ENCODE measurements around the gene TTLL5. TPM values are rescaled to one million over a fixed set of nuclear protein-coding genes. Genes with fewer than 3 reads are reported as not detected.

Gene TTLL5
- total and polyA plus RNA-seq, 2 donors (not counting 1 experiment from before 2014, with no cell fraction given) = 16.1 to 23.8 TPM

- H3K4me2 ChIP-seq (ENCODE audit: extremely low read depth, insufficient read depth, low read length) = no peak overlapping the region
- no peaks in the 10 kb centered on the region for H3K9me3 ChIP-seq (ENCODE audit: control insufficient read depth, insufficient read depth, low read depth, low read length)
- H3K27ac ChIP-seq (ENCODE audit: insufficient read depth, low read length) = no peak overlapping the region
- no peak overlapping the region for H2AFZ ChIP-seq (ENCODE audit: low read length)
- no peak for DNase-seq (ENCODE audit: low read depth in 2 of 2)
- no peaks in the 10 kb centered on the region for H3K36me3 ChIP-seq (ENCODE audit: control insufficient read depth, insufficient read depth, low read length)
- H3K79me2 ChIP-seq (ENCODE audit: control insufficient read depth, insufficient read depth, low read length) = no peaks in the 10 kb centered on the region
- no peak overlapping the region for H3K4me3 ChIP-seq (replicated peaks in 1 of 4; ENCODE audit: control extremely low read depth in 1 of 4, insufficient read depth in 1 of 4, low read depth in 3 of 4, low read length in 4 of 4)
- H3K27me3 ChIP-seq (ENCODE audit: control insufficient read depth, insufficient read depth, low read length) = no peaks in the 10 kb centered on the region
- no peak for TF ChIP-seq EZH2 (IDR thresholded peaks at IDR 0.05; ENCODE audit: low read length, missing control alignments)
- TF ChIP-seq, protein P1, sequence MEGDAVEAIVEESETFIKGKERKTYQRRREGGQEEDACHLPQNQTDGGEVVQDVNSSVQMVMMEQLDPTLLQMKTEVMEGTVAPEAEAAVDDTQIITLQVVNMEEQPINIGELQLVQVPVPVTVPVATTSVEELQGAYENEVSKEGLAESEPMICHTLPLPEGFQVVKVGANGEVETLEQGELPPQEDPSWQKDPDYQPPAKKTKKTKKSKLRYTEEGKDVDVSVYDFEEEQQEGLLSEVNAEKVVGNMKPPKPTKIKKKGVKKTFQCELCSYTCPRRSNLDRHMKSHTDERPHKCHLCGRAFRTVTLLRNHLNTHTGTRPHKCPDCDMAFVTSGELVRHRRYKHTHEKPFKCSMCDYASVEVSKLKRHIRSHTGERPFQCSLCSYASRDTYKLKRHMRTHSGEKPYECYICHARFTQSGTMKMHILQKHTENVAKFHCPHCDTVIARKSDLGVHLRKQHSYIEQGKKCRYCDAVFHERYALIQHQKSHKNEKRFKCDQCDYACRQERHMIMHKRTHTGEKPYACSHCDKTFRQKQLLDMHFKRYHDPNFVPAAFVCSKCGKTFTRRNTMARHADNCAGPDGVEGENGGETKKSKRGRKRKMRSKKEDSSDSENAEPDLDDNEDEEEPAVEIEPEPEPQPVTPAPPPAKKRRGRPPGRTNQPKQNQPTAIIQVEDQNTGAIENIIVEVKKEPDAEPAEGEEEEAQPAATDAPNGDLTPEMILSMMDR (conservative IDR thresholded peaks at IDR 0.05 in 1 of 2, IDR thresholded peaks at IDR 0.05 in 1 of 2; ENCODE audit: low read depth in 1 of 2, low read length in 2 of 2) = no peak
- H3K4me1 ChIP-seq (ENCODE audit: control insufficient read depth, extremely low read depth, insufficient read depth, low read length) = peaks cover 20% of the 10 kb centered on the region
- no peaks in the 10 kb centered on the region for H4K20me1 ChIP-seq (ENCODE audit: control insufficient read depth, extremely low read depth, insufficient read depth, low read length)
- H3K9ac ChIP-seq (ENCODE audit: insufficient read depth, low read length) = no peak overlapping the region
Measured at GRCh38 chr14:75984674-75985073, 323.6 kb downstream of the TTLL5 start.

DNA sequence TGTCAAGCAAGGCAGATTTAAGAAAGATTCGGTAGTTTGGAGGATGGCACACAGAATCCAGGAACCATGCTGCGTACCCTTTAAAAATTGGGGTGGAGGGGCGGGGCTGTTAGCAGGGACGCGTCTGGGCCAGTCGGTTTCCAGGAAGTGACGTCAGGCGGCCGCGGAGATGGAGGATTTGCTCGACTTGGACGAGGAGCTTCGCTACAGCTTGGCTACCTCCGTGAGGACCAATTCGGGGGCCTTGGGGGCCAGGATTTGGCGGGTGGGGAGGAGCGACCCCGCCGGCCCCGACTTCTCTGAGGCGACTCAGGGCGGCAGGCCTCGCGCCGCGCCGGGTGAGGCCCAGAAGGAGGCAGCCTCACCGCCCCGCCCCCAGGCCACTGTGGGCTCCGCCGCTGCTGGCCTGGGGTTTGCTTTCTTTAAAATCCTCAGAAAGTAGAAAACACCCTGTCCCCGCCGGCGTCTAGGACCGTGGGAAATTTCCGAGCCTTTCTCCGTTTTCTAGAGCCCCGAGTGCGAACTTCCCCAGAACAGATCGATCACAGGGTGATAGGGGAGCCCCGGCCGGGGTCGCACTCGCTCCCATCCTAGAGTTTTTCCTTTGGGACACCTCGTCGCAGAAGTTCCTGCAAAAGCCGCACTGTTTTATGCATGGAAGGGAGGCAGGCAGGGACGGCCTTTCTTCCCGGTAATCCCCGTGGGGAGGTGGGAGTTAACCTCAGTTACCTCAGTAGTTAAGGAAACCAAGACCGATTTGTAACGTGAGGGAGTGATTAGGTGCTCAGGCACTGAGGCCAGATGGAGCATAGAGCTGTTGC, 324.8 kb downstream of the TTLL5 start, which contains the start of gene IFT43:
Gene IFT43, plus strand, starts transcription at position 146 of the 821 bp plus-strand sequence. Its CDS starts 24 bp downstream, at position 170.
- Histone ChIP-seq H3K27me3 (ENCODE audit: control insufficient read depth, insufficient read depth, low read length) (no peaks in the 10 kb centered on the region), H2AFZ (ENCODE audit: low read length) (peak within 1 kb of the TSS; percentile 60), H3K4me2 (ENCODE audit: extremely low read depth, insufficient read depth, low read length) (peak within 1 kb of the TSS; percentile 94), H3K79me2 (ENCODE audit: control insufficient read depth, insufficient read depth, low read length) (no peaks in the 10 kb centered on the region), H4K20me1 (ENCODE audit: control insufficient read depth, extremely low read depth, insufficient read depth, low read length) (no peaks in the 10 kb centered on the region), H3K4me1 (ENCODE audit: control insufficient read depth, extremely low read depth, insufficient read depth, low read length) (peaks cover 10% of the 10 kb centered on the region), H3K9ac (ENCODE audit: insufficient read depth, low read length) (peak within 1 kb of the TSS; percentile 91), H3K4me3 (replicated peaks in 1 of 4; ENCODE audit: control extremely low read depth in 1 of 4, insufficient read depth in 1 of 4, low read depth in 3 of 4, low read length in 4 of 4) (peak within 1 kb of the TSS; percentile 68 to 91 (median 80)), H3K36me3 (ENCODE audit: control insufficient read depth, insufficient read depth, low read length) (no peaks in the 10 kb centered on the region), H3K9me3 (ENCODE audit: control insufficient read depth, insufficient read depth, low read depth, low read length) (no peaks in the 10 kb centered on the region), H3K27ac (ENCODE audit: insufficient read depth, low read length) (peak within 1 kb of the TSS; percentile 88)
- TF ChIP-seq EZH2 (IDR thresholded peaks at IDR 0.05; ENCODE audit: low read length, missing control alignments) = no peak
- TF ChIP-seq, protein P1 (conservative IDR thresholded peaks at IDR 0.05 in 1 of 2, IDR thresholded peaks at IDR 0.05 in 1 of 2; ENCODE audit: low read depth in 1 of 2, low read length in 2 of 2) = no peak
- peak; percentile 74 to 78 for DNase-seq (ENCODE audit: low read depth in 2 of 2)

- no peak for DNase-seq (ENCODE audit: low read depth in 2 of 2)
- Histone ChIP-seq H3K9ac (ENCODE audit: insufficient read depth, low read length) (peak overlapping the region; percentile 91), H3K4me3 (replicated peaks in 1 of 4; ENCODE audit: control extremely low read depth in 1 of 4, insufficient read depth in 1 of 4, low read depth in 3 of 4, low read length in 4 of 4) (peak overlapping the region; percentile 68 to 91 (median 80)), H2AFZ (ENCODE audit: low read length) (no peak overlapping the region), H3K27ac (ENCODE audit: insufficient read depth, low read length) (peak overlapping the region; percentile 88), H3K9me3 (ENCODE audit: control insufficient read depth, insufficient read depth, low read depth, low read length) (no peaks in the 10 kb centered on the region), H3K36me3 (ENCODE audit: control insufficient read depth, insufficient read depth, low read length) (no peaks in the 10 kb centered on the region), H3K4me2 (ENCODE audit: extremely low read depth, insufficient read depth, low read length) (peak overlapping the region; percentile 94), H3K79me2 (ENCODE audit: control insufficient read depth, insufficient read depth, low read length) (no peaks in the 10 kb centered on the region), H3K4me1 (ENCODE audit: control insufficient read depth, extremely low read depth, insufficient read depth, low read length) (peaks cover 7% of the 10 kb centered on the region), H4K20me1 (ENCODE audit: control insufficient read depth, extremely low read depth, insufficient read depth, low read length) (no peaks in the 10 kb centered on the region), H3K27me3 (ENCODE audit: control insufficient read depth, insufficient read depth, low read length) (no peaks in the 10 kb centered on the region)
- TF ChIP-seq EZH2 (IDR thresholded peaks at IDR 0.05; ENCODE audit: low read length, missing control alignments) = no peak
- TF ChIP-seq, protein P1 (conservative IDR thresholded peaks at IDR 0.05 in 1 of 2, IDR thresholded peaks at IDR 0.05 in 1 of 2; ENCODE audit: low read depth in 1 of 2, low read length in 2 of 2) = no peak
Measured at GRCh38 chr14:75986439-75986765, 325.4 kb downstream of the TTLL5 start.
